Heart left ventricle (tissue), 16 donors: ENCODE measurements around the gene PGGHG. TPM values are rescaled to one million over a fixed set of nuclear protein-coding genes. Genes with fewer than 3 reads are reported as not detected.

Source experiments
- ATAC-seq, 4 donors: fragments of 200-7000 bp; cut with Tn5 transposase; one replicate each; pipeline ENCODE4 v1.9.1; 2020 to 2022; ENCODE audit warnings: moderate library complexity in 4 of 4, mild to moderate bottlenecking in 3 of 4, moderate number of reproducible peaks in 1 of 4
- DNase-seq, 5 donors: peaks; one replicate each; pipeline ENCODE4 v3.0.0-alpha.2; 2020
- H3K27ac ChIP-seq, 12 donors: fragments of 200-600 bp; sonication (generic) in 4 of 12; one replicate each; pipeline versions ENCODE4 v1.5.0 to v1.8.0; 2016 to 2022; ENCODE audit warnings: mild to moderate bottlenecking in 2 of 12
- H3K27me3 ChIP-seq, 9 donors: fragments of 200-600 bp; sonication (generic) in 2 of 9; one replicate each; pipeline versions ENCODE4 v1.5.1 to v1.8.0; 2016 to 2022; ENCODE audit warnings: mild to moderate bottlenecking in 3 of 9
- H3K36me3 ChIP-seq, 9 donors: fragments of 200-600 bp; sonication (generic) in 2 of 9; one replicate each; pipeline versions ENCODE4 v1.5.0 to v1.8.0; 2018 to 2022; ENCODE audit warnings: mild to moderate bottlenecking in 2 of 9
- H3K4me1 ChIP-seq, 12 donors: fragments of 200-600 bp; sonication (generic) in 4 of 12; one replicate each; pipeline versions ENCODE4 v1.5.0 to v1.8.0; 2016 to 2022; ENCODE audit warnings: mild to moderate bottlenecking in 3 of 12
- H3K4me3 ChIP-seq, 12 donors: fragments of 200-600 bp; sonication (generic) in 4 of 12; one replicate each; pipeline versions ENCODE4 v1.5.0 to v1.8.0; 2017 to 2022; ENCODE audit warnings: mild to moderate bottlenecking in 9 of 12, moderate library complexity in 4 of 12
- H3K9me3 ChIP-seq, 12 donors: fragments of 200-600 bp; sonication (generic) in 4 of 12; one replicate each; pipeline versions ENCODE4 v1.5.0 to v1.8.0; 2016 to 2022; ENCODE audit warnings: mild to moderate bottlenecking in 1 of 12
- POLR2A ChIP-seq, 2 donors: fragments of 450-650 bp; IDR thresholded peaks; one replicate each; pipeline ENCODE4 v1.6.1; 2017; ENCODE audit warnings: antibody characterized with exemption in 2 of 2, mild to moderate bottlenecking in 2 of 2, moderate library complexity in 2 of 2
- WGBS, 4 donors: extraction: QIAGEN DNeasy Blood & Tissue Kit in 2 of 4; methylation state at CpG; one replicate each; pipeline versions ENCODE4 v1.1.5 to v1.1.7; 2013 to 2018; 5-methylcytosine and 5-hydroxymethylcytosine counted together
- intact Hi-C, 10 donors: fragments of 100-400 bp; cut with DNase I; formaldehyde crosslinking; loops; one replicate each; pipeline versions ENCODE4 v1.11.1 to v1.14.2; 2022
- polyA plus RNA-seq, 2 donors: library from polyadenylated mRNA; stranded (reverse); fragments of 200-250 nt; gene quantifications; one replicate each; pipeline ENCODE4 v1.2.3, GENCODE V29; 2013
- total RNA-seq, 9 donors: library from RNA; depleted of rRNA in 2 of 9; stranded (reverse); fragments of >200 nt in 2 of 9; fragmentation: NEBNext Ultra II Directional in 3 of 9; extraction: Animal tissue kit (Norgen Biotek cat#: 25700) in 3 of 9; gene quantifications; one replicate each; pipeline versions ENCODE4 v1.1.0 to v1.2.4, GENCODE V29; 2016 to 2023
- TF ChIP-seq, protein P1 (sequence below), 12 donors: fragments of 200-600 bp; sonication (generic) in 4 of 12; IDR thresholded peaks; one replicate each; pipeline versions ENCODE4 v1.5.0 to v1.8.0; 2018 to 2022; ENCODE audit warnings: antibody characterized with exemption in 12 of 12, mild to moderate bottlenecking in 5 of 12
- donor health status: ischemic (EF 13 %, LVEDD 7.1; RV severe dilation, severe dysfunction).
- donor health status: healthy with polysubstance abuse.
- donor health status: DM: no; HTN: yes; CAD: no.
- donor health status: DM: no; HTN: no; CAD: no.
- donor health status: ischemic (EF 25% LVEDD 6.9; RV normal size, moderate dysfunction).
- donor health status: ischemic (EF 25% LVEDD 5.7; RV mildly dilated, moderate dysfunction).
- donor health status: healthy.
- donor health status: DM: yes; HTN: yes; CAD: no.
- donor health status: ischemic (EF 35%, LVEDD 5.7; RV mildly dilated, moderate dysfunction).
- donor health status: nonischemic (EF 11% LVEDD 7.7; RV severe dilation, severe dysfunction).
- donor health status: DM: yes; HTN: yes; CAD: no.
- donor health status: PGD.
- donor health status: ischemic (EF 29% LVEDD 5.4; RV normal size, mild dysfunction).
- donor health status: nonischemic (EF 23%, LVEDD 6.1; RV moderate dilation, normal function).

The PGGHG gene
- total and polyA plus RNA-seq, 11 donors: 4.5 to 15.7 (median 6.4) TPM

- H3K36me3 ChIP-seq: no peaks in the 10 kb centered on the region
- 67 to 77% (median 72%) methylated on average over 14 to 21 of the region's 21 CpGs for WGBS, 4 donors
- peak within 1 kb of the TSS in 10 of 12 donors; percentile 3 to 49 (median 30) for H3K4me3 ChIP-seq
- ATAC-seq: no peak
- no peak within 1 kb of the TSS for H3K27ac ChIP-seq
- peak in 3 of 5 donors; percentile 12 to 35 (median 20) for DNase-seq
- peaks cover 0 to 31% (median 16%) of the 10 kb centered on the region in 12 donors for H3K4me1 ChIP-seq
- H3K9me3 ChIP-seq: peaks cover 0 to 3% (median 0%) of the 10 kb centered on the region in 12 donors
- TF ChIP-seq, protein P1, sequence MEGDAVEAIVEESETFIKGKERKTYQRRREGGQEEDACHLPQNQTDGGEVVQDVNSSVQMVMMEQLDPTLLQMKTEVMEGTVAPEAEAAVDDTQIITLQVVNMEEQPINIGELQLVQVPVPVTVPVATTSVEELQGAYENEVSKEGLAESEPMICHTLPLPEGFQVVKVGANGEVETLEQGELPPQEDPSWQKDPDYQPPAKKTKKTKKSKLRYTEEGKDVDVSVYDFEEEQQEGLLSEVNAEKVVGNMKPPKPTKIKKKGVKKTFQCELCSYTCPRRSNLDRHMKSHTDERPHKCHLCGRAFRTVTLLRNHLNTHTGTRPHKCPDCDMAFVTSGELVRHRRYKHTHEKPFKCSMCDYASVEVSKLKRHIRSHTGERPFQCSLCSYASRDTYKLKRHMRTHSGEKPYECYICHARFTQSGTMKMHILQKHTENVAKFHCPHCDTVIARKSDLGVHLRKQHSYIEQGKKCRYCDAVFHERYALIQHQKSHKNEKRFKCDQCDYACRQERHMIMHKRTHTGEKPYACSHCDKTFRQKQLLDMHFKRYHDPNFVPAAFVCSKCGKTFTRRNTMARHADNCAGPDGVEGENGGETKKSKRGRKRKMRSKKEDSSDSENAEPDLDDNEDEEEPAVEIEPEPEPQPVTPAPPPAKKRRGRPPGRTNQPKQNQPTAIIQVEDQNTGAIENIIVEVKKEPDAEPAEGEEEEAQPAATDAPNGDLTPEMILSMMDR (IDR thresholded peaks at IDR 0.05): no peak
- no peak for TF ChIP-seq POLR2A (IDR thresholded peaks at IDR 0.05)
- intact Hi-C loops: loop anchor here in 1 of 10 donors (10.0 kb wide), 1 partner anchor 97 kb away; no protein-coding TSS in a partner anchor
- peaks cover 39 to 68% (median 54%) of the 10 kb centered on the region in 9 donors for H3K27me3 ChIP-seq
Observed at GRCh38 chr11:278001-278951, 10.7 kb upstream of the PGGHG start, which contains the start of gene NLRP6. Gene NLRP6, plus strand, starts transcription at chr11:278407. Its CDS starts 163 bp downstream, at chr11:278570.

DNA sequence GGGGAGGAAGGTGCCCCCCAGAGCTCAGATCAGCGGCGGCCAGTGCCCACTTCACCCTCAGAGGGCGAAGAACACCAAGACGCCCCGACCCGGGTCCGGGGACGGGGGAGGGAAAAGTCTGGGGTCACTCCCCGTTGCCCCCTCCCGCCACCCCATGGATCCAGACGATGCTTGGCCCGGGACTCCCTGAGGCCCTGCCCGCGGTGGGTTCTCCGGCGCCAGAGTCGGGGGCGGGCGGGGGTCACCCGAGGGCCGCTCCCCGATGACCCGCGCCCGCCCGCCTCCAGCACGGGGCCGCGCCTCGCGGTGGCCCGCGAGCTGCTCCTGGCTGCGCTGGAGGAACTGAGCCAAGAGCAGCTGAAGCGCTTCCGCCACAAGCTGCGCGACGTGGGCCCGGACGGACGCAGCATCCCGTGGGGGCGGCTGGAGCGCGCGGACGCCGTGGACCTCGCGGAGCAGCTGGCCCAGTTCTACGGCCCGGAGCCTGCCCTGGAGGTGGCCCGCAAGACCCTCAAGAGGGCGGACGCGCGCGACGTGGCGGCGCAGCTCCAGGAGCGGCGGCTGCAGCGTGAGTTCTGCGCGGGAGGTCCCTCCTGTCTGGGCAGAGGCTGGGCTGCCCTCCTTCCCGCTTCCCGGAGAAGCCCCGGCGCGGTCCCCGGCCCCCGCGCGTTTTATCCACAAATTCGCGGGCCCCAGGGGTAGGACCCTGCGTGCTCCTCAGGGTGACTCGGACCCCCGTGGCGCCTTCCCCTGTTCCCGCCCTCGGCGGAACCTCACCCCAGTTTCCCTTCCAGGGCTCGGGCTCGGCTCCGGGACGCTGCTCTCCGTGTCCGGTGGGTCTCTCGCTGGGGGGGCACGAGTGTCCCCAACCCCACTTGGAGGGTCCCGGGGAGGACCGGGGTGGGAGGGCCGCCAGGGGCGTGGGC is 9.6 kb upstream of the PGGHG start:
- DNase-seq (peak in 4 of 5 donors; percentile 16 to 63 (median 28)), ATAC-seq (peak in 3 of 4 donors; percentile 33 to 38 (median 35))
- Histone ChIP-seq H3K36me3 (no peaks in the 10 kb centered on the region), H3K4me1 (peaks cover 0 to 31% (median 16%) of the 10 kb centered on the region in 12 donors), H3K27me3 (peaks cover 39 to 78% (median 57%) of the 10 kb centered on the region in 9 donors), H3K9me3 (peaks cover 0 to 3% (median 0%) of the 10 kb centered on the region in 12 donors), H3K4me3 (peak overlapping the region in 11 of 12 donors; percentile 3 to 49 (median 31)), H3K27ac (no peak overlapping the region)
- no peak for TF ChIP-seq POLR2A (IDR thresholded peaks at IDR 0.05)
- TF ChIP-seq, protein P1 (IDR thresholded peaks at IDR 0.05): no peak
- WGBS, 4 donors: 12 to 16% (median 16%) methylated on average over 34 to 97 of the region's 97 CpGs
- intact Hi-C loops: loop anchor here in 1 of 10 donors (10.0 kb wide), 1 partner anchor 95 kb away; no protein-coding TSS in a partner anchor

- H3K36me3 ChIP-seq: no peaks in the 10 kb centered on the region
- peaks cover 39 to 86% (median 65%) of the 10 kb centered on the region in 9 donors for H3K27me3 ChIP-seq
- no peak overlapping the region for H3K27ac ChIP-seq
- TF ChIP-seq POLR2A (IDR thresholded peaks at IDR 0.05): no peak
- TF ChIP-seq, protein P1 (IDR thresholded peaks at IDR 0.05): no peak
- DNase-seq (peak in 4 of 5 donors; percentile 13 to 71 (median 26)), ATAC-seq (peak in 3 of 4 donors; percentile 21 to 67 (median 52))
- peak overlapping the region in 11 of 12 donors; percentile 3 to 49 (median 31) for H3K4me3 ChIP-seq
- WGBS, 4 donors: 3 to 5% (median 4%) methylated on average over 30 to 85 of the region's 85 CpGs
- intact Hi-C loops: loop anchor here in 1 of 10 donors (10.0 kb wide), 1 partner anchor 95 kb away; no protein-coding TSS in a partner anchor
- peaks cover 0 to 3% (median 0%) of the 10 kb centered on the region in 12 donors for H3K9me3 ChIP-seq
- H3K4me1 ChIP-seq: peaks cover 0 to 31% (median 16%) of the 10 kb centered on the region in 12 donors
Observed at GRCh38 chr11:279966-280705, 8.8 kb upstream of the PGGHG start.
